ENCODE measurements around the gene CDH18. TPM values are rescaled to one million over a fixed set of nuclear protein-coding genes. Genes with fewer than 3 reads are reported as not detected.
A peak's percentile ranks its signal among the peaks of the same experiment; 100 is the strongest.

Gene CDH18
- total RNA-seq, 1 donor from 2014 or later = under 0.01 TPM

DNA sequence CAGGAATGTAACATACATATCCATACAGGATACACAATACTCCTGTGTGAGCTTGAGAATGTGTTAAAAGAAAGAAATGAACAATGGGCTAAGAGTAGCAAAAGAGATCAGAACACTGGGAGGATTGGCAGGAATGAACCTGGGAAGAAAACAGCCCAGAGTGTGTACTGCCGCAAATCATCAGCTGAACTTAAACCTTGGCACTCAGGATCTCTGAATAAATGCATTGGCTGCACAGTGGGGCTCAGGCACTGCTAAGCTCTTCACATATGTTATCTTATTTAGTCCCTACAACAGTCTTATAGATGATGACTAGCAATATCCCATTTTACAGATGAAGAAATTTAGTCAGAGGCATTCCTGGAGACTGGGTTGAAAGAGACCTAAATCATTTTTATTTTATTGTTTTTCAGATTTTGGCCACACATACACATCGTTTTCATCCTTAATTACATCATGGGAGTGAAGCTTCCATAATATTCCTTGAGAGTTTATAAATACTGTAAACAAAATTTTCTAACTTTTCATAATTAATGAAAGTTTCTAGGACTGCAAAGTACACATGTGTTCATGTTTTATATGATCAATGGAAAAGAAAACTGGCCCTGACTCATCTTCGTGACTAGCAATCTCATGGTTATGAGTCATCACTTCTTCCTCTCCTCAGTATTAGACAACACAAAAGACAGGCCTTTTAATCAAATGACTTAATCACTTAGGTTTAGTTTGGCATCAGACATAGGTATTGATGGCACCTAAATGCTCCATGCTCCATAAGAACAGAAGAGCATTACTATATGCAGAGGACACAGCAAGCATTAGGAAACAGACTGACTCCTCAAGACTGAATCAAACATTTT, 59.2 kb downstream of the CDH18 start:
- DNase-seq (ENCODE audit: low read depth in 2 of 2) = peak in 1 of 2 donors; percentile 47

- DNase-seq (ENCODE audit: low read depth in 2 of 2) = no peak
These were observed 60.1 kb downstream of the CDH18 start for GRCh38 chr5:19927919-19928318.

- DNase-seq (ENCODE audit: low read depth in 2 of 2) = no peak
These were observed 60.8 kb downstream of the CDH18 start for GRCh38 chr5:19927170-19927569.

DNA sequence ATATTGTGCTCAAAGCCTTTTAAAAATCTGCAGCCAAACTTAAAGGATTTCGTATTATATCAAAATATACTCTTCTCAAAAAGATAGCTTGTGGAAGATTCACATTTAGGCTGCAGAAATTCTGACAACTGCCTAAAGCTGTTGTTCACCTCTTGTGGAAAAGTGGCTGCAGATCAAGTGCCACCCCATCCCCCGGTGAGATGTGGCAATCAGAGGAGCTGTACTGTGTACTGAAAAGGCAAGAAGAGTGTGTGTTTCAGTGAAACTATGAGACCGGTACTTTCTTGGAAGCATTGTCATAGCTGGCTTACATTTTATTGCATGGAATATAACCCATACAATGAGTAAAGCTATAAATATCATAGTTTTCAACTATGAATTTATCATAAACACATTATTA, 64.3 kb downstream of the CDH18 start:
- DNase-seq (ENCODE audit: low read depth in 2 of 2) = no peak

GRCh38 chr5:19920761-19921160, 67.2 kb downstream of the CDH18 start:
- no peak for DNase-seq (ENCODE audit: low read depth in 2 of 2)

DNA sequence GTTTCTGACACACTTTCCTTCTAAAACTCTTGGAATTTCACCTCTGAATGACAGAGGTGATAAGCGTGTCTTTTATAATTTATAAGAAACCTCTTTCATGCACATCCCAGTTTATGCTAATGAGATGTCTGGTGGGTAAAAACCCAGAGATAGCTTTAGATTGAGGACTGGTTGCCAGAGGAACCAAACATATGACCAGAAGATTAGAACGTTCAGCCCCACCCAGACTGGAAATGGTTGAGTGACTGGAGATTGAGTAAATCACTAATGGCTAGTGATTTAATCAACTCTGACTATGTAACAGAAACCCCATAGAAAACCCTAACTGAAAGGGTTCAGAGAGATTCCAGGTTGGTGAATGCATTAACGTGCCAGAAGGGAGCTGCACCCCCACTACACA, 69.2 kb downstream of the CDH18 start:
- no peak for DNase-seq (ENCODE audit: low read depth in 2 of 2)

DNA sequence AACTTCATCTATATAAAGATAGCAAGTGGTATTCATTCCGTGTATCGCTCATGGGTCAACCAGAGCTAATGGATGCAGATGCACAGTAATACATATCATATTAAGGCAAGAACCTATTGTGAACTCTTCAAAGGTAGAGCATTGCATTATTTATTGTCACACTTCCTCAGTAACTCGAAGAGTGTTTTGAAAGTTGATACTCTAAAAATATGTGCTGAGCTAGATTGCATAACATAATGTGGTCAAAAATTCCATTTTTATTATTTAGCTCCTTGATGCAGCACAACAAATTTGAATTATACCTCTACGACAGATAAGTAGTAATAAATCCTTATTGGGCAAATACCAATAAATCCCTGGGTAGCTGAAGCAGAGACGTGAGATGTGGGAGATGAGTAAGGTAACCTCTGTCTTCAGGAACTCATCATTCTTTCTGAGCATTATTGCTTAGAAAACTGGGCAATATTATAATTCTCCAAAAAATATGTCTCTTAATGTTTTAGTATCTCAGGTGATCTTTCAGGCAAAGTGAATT, 70.3 kb downstream of the CDH18 start:
- DNase-seq (ENCODE audit: low read depth in 2 of 2) = no peak

GRCh38 chr5:19910136-19910535, 77.9 kb downstream of the CDH18 start:
- no peak for DNase-seq (ENCODE audit: low read depth in 2 of 2)

DNA sequence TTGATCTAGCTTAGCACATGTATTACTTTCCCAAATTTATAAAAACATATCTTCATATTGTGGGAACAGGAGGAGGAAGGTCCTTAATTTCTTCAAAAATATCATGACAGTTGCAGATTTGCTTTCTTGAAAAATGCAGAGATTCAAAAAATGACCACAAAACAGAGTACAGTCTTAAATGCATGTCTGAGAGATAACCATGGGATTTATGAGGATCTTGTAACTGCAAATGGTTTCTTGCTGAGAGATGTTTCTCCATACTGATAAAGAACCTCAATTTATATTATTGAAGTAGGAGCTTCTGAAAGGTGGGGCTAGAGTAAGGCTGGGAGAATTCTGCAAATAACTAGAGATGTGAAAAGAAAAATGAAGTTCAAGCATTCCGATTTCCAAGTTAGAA, 83.2 kb downstream of the CDH18 start:
- DNase-seq (ENCODE audit: low read depth in 2 of 2) = no peak

DNA sequence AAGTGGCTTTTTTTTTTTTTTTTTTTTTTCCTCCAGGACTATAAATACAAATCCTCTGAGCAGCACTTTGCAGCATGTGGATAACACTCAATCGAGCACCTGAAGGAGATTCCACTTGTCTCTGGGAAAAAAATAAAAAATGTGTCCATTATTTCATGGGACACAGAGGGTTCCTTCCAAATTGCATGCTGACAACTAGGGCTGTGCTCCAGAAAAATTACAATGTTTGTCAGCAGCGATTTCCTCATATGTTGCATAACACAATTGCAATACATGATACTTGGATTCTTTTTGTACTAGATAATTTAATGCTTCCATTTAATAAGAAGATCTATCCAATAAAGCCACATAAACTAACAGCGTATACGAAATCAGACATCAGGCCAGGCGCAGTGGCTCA, 84.4 kb downstream of the CDH18 start:
- DNase-seq (ENCODE audit: low read depth in 2 of 2) = no peak

DNA sequence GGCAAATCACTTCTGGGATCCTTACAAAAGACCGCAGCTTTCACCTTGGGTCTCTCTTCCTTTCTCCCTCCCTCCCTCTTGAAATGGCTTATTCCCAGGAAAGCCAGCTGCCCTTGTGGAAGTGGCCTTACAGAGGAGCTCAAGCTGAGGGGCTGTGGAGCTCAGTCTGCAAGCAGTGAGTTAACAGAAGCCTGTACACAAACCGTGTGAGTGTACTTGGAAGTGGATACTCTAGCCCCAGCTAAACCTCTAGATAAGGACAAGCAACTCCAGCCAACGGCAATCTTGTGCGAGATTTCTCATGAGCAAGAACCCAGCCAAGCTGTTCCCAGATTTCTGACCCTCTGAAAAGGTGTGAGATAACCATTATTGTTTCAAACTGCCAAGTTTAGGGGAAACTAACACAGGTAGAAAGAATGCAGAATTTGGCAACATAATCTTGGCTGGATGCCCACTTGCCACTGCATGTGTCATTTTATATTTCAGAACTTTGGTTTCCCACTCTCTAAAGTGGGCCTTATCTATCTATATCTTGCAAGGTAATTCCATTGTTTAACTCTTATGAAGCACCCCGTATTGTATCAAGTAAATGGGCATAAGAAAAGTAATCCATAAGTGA, 85.6 kb downstream of the CDH18 start:
- no peak for DNase-seq (ENCODE audit: low read depth in 2 of 2)

GRCh38 chr5:19900269-19900668, 87.7 kb downstream of the CDH18 start:
- no peak for DNase-seq (ENCODE audit: low read depth in 2 of 2)

DNA sequence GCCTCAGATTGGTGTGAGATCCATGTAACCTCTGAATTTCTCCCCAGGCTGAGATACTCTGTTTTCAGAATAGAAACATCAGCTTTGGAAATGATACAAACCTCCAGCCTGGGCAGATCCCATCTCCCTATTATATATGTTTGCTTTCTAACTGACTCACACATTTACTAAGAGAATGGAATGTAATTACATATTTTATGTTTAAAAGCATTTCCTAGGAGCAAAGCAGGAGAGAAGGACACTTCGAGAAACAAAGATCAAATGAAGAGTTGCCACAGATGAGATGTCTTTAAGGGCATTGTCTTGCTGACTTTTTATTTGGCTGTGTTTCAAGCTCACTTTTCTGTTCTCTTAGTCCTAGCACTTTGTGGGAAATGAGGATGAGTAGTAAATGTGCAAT, 96.3 kb downstream of the CDH18 start:
- no peak for DNase-seq (ENCODE audit: low read depth in 2 of 2)

DNA sequence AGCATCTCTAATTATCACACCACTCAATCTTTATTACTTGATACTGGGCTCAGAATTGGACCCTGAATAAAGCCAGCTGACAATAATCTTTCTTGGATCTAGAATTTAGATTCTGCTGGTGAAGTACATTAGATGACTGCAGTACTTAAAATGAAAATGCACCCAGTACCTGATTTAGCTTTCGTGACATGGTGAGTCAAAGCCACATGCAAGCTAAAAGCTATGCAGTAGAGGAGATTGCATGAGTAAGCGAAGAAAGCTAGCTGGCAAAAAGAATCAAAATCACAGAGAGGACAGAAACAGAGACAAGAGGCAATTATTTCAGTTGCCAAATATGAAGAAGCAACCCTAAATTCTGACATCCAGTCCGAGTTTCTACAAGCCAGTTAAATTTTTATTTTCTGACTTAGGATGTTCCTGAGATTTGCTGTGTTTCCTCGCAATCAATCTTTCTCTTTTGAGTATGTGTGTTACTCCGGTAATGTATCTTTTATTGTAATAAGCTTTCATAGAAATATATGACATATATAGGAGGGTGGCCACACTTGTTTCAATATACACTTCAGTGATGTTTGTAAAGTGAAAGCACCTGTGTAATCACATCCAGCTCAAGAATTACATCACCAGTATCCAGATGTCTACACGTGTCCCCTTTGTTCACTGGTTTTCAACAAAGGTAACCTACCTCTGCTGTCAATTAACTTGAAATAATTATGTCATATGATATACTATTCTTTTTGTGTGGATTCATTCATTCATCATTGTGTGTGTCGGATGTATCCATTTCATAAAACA, 101.7 kb downstream of the CDH18 start:
- DNase-seq (ENCODE audit: low read depth in 2 of 2) = no peak

DNA sequence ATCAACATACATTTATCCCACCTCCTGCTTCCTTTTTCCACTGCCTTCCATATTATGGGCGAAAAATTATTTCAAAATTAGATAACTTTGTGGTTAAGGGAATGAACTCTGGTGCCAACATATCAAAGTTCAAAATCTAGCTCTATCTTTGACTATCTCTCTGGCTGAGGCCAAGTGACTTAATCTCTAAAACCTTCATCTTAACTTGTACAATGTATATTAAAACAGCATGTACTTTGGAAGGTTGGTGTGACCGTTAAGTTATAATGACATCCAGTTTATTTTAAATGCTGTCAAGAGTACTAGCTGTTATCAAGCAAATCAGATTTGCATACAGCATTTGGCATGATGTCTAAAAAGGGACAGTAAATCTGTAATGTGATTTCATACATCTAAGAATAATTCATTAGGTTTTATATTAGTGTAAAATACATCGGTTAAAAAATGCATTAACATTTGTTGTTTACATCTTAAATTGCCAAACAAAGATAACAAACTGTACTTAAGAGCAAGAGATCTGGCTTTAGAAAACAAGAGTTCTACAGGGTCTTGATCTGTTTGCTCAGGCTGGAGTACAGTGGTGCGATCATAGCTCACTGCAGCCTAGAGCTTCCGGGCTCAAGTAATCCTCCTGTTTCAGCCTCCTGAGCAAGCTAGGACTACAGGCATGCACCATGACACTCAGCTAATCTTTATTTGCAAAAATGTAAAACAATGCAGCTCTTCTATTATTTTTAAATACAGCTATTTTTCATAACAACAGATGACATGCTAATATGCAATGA, 102.8 kb downstream of the CDH18 start:
- DNase-seq (ENCODE audit: low read depth in 2 of 2) = no peak

GRCh38 chr5:19880859-19881436, 107.1 kb downstream of the CDH18 start:
- no peak for DNase-seq (ENCODE audit: low read depth in 2 of 2)

GRCh38 chr5:19880458-19880857, 107.5 kb downstream of the CDH18 start:
- DNase-seq (ENCODE audit: low read depth in 2 of 2) = no peak

- no peak for DNase-seq (ENCODE audit: low read depth in 2 of 2)
These were observed 113.2 kb downstream of the CDH18 start for GRCh38 chr5:19874811-19875210.

- no peak for DNase-seq (ENCODE audit: low read depth in 2 of 2)
These were observed 121.9 kb downstream of the CDH18 start for GRCh38 chr5:19866090-19866450.

- no peak for DNase-seq (ENCODE audit: low read depth in 2 of 2)
These were observed 122.5 kb downstream of the CDH18 start for GRCh38 chr5:19865336-19866089.
